Kidney epithelial cell (primary cell): Measurements from ENCODE around the gene CDRT4. TPM values are rescaled to one million over a fixed set of nuclear protein-coding genes. Genes with fewer than 3 reads are reported as not detected.

Experiments
- DNase-seq: peaks from one replicate; pipeline ENCODE4 v3.0.0-alpha.2; 2010; ENCODE audit warnings: low read depth
- H3K27me3 ChIP-seq: 2 replicates; pipeline ENCODE4 v1.6.0; 2011; ENCODE audit warnings: low read length; ENCODE audit not compliant: control insufficient read depth, insufficient read depth
- H3K36me3 ChIP-seq: 2 replicates; pipeline ENCODE4 v1.5.1; 2011; ENCODE audit warnings: low read length; ENCODE audit not compliant: control insufficient read depth, insufficient read depth
- H3K4me3 ChIP-seq: 2 replicates; pipeline ENCODE4 v1.5.1; 2011; ENCODE audit warnings: low read depth, mild to moderate bottlenecking, control low read depth, low read length
- CTCF ChIP-seq: IDR thresholded peaks from 2 replicates; pipeline ENCODE4 v1.5.1; 2011; ENCODE audit warnings: mild to moderate bottlenecking, moderate library complexity, low read length, control low read depth, inconsistent platforms; ENCODE audit not compliant: insufficient read depth, poor library complexity, severe bottlenecking
- total RNA-seq: library from RNA; depleted of rRNA; stranded (reverse); fragments of >200 nt; gene quantifications from 2 replicates; pipeline ENCODE4 v1.2.3, GENCODE V29; 2015

Gene CDRT4
- total RNA-seq, 1 donor from 2014 or later, result 3.6 TPM

GRCh38 chr17:15498107-15498506, 30.7 kb upstream of the CDRT4 start:
- H3K4me3 ChIP-seq, result no peak overlapping the region
- no peaks in the 10 kb centered on the region for H3K36me3 ChIP-seq
- TF ChIP-seq CTCF, result no peak
- no peak for DNase-seq
- no peaks in the 10 kb centered on the region for H3K27me3 ChIP-seq

GRCh38 chr17:15496735-15497670, 29.6 kb upstream of the CDRT4 start:
- H3K4me3 ChIP-seq, result no peak overlapping the region
- no peak for TF ChIP-seq CTCF
- no peak for DNase-seq
- no peaks in the 10 kb centered on the region for H3K27me3 ChIP-seq
- no peaks in the 10 kb centered on the region for H3K36me3 ChIP-seq

DNA sequence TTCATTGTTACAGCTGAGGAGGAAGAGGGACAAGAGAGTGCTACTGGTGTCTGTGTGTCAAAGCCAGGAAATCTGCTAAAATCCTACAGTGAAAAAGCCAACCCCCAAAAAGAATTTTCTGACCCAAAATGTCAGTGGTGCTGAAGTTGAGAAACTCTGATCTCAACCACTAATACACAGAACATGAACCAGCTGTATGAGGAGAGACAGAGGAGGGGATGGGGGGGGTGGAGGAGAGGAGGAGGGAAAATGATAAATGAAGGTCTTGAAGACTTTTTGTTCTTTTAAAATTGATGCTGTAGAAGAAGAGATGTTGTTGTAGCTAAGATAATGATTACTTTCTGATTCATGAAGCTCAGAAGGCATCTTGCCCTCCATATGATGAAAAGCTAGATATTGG, 27.4 kb upstream of the CDRT4 start:
- H3K36me3 ChIP-seq, result no peaks in the 10 kb centered on the region
- no peak for DNase-seq
- H3K27me3 ChIP-seq, result no peaks in the 10 kb centered on the region
- TF ChIP-seq CTCF, result no peak
- H3K4me3 ChIP-seq, result no peak overlapping the region

- Histone ChIP-seq H3K36me3 (no peaks in the 10 kb centered on the region), H3K27me3 (no peaks in the 10 kb centered on the region), H3K4me3 (no peak overlapping the region)
- no peak for DNase-seq
- no peak for TF ChIP-seq CTCF
These were observed 26.2 kb upstream of the CDRT4 start for GRCh38 chr17:15493693-15494035.

DNA sequence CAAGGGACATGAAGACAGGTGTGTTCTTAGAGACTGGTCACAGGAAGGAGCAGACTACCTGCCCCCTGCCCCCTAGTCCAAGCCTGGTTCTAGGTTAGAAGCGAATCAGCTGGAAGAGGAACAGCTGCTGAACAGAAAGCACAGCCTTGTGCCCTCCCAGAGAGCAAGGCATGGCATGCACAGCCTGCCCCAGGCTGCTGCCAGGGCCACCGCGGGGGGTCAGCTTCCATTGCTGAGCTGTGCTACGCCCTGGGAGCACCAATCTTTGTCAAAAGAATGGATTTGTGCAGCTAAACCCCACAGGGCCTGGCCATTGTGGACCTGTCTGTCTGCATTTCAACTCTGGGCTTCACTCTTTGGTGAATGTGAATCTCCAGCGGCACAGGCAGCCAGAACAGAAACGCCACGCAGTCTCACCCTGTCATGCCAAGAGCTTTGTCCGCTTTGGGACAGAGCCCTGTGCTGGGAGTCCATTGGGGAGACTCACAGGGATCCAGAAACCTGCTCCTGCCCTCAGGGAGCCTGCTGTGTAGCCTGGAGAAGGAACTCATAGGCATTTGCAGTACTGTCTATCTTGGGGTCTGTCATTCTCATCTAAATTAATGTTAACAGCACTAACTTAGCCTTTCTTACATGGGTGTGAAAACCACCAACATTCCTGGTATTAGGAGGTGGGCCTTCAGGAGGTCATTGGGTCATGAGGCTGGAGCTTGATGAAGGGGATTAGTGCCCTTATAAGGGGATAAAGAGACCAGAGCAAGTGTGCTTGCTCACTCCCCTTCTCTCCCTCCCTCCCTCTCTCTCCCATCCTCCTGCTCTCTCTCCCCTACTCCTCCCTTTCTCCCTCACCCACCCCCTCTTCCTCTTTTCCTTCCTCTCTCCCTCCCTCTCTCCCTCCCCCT, 25.6 kb upstream of the CDRT4 start:
- Histone ChIP-seq H3K36me3 (no peaks in the 10 kb centered on the region), H3K27me3 (no peaks in the 10 kb centered on the region), H3K4me3 (no peak overlapping the region)
- no peak for DNase-seq
- TF ChIP-seq CTCF, result no peak
